HFF-Myc (cell line): ENCODE measurements around the gene SLC37A4.

Experiments used
- DNase-seq: peaks from one replicate; pipeline ENCODE4 v3.0.0-alpha.2; 2011; ENCODE audit warnings: low read depth; ENCODE audit errors: extremely low read depth
- H3K4me3 ChIP-seq: replicated peaks from 2 replicates; pipeline ENCODE4 v1.5.1; 2011; ENCODE audit warnings: low read depth, mild to moderate bottlenecking, control low read depth, low read length
- CTCF ChIP-seq: IDR thresholded peaks from 2 replicates; pipeline ENCODE4 v1.5.1; 2012; ENCODE audit warnings: mild to moderate bottlenecking, low read depth, low read length, control low read depth; ENCODE audit errors: missing control alignments

The SLC37A4 gene

GRCh38 chr11:119051440-119052162 lies 20.9 kb upstream of the SLC37A4 start:
- no peak for DNase-seq
- TF ChIP-seq CTCF: no peak
- H3K4me3 ChIP-seq: no peak overlapping the region

GRCh38 chr11:119049081-119049480 lies 18.4 kb upstream of the SLC37A4 start:
- DNase-seq: no peak
- no peak for TF ChIP-seq CTCF
- H3K4me3 ChIP-seq: no peak overlapping the region

- H3K4me3 ChIP-seq: no peak overlapping the region
- DNase-seq: no peak
- TF ChIP-seq CTCF: no peak
Observed at GRCh38 chr11:119048644-119049043, 18.0 kb upstream of the SLC37A4 start.

- no peak for DNase-seq
- H3K4me3 ChIP-seq: no peak overlapping the region
- TF ChIP-seq CTCF: no peak
Observed at GRCh38 chr11:119047205-119047604, 16.5 kb upstream of the SLC37A4 start.

- TF ChIP-seq CTCF: no peak
- no peak overlapping the region for H3K4me3 ChIP-seq
- DNase-seq: no peak
Observed at GRCh38 chr11:119046489-119046888, 15.8 kb upstream of the SLC37A4 start.

- TF ChIP-seq CTCF: peak; percentile 25
- DNase-seq: no peak
- H3K4me3 ChIP-seq: no peak overlapping the region
Observed at GRCh38 chr11:119044708-119045107, 14.0 kb upstream of the SLC37A4 start.

GRCh38 chr11:119042927-119043326 lies 12.2 kb upstream of the SLC37A4 start:
- DNase-seq: no peak
- TF ChIP-seq CTCF: no peak
- H3K4me3 ChIP-seq: no peak overlapping the region
